GM13976 (cell line): ENCODE measurements around the gene FCHSD2.
A peak's percentile ranks its signal among the peaks of the same experiment; 100 is the strongest.
"Not testable (repeated sequence)": the region's sequence is repeated elsewhere in the genome, so short reads cannot be mapped to it uniquely, and the experiment has no call there.

ENCODE experiments used
- DNase-seq: peaks from one replicate; pipeline ENCODE4 v3.0.0; 2012; ENCODE audit warnings: low spot score
- in situ Hi-C: fragments of 300-500 bp; cut with MboI; formaldehyde crosslinking; loops from one replicate; pipeline ENCODE4 v1.12.0; 2022; ENCODE audit warnings: low sequenced_read_pairs, mixed read lengths, inconsistent platforms; ENCODE audit not compliant: unreplicated experiment
- TF ChIP-seq, protein P1 (sequence below): IDR thresholded peaks from 2 replicates; pipeline ENCODE4 v1.5.1; 2012; ENCODE audit warnings: borderline replicate concordance, mild to moderate bottlenecking; ENCODE audit not compliant: insufficient read depth; ENCODE audit errors: extremely low read depth, missing control alignments, control extremely low read depth

Gene FCHSD2

DNA sequence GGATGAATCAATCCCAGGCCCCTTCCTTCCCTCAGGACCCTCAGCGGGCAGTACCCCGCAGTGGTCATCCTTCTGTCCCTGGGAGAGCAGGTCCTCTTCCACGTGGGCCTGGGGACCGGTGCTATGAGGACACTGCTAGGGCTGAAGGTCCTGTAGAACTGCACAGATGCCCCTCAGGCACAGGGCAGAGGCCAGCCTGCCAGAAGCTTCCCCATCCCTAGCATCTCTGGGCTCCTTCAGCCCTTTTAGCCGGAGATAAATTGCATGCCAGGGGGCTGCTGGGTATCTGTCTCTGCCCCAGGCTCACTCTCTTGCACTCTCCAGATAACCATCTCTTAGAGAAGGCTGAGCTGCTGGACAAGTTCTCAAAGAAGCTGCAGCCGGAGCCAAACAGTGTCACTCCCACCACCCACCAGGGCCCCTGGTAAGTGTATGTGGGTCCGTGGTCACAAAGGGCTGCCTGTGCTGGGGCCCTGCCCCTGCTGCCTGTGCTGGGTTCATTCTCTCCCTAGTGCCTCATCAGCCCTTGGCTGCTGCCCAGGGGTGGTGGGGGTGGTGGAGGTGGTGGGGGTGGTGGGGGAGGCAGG lies 325.6 kb downstream of the FCHSD2 start:
- TF ChIP-seq, protein P1, sequence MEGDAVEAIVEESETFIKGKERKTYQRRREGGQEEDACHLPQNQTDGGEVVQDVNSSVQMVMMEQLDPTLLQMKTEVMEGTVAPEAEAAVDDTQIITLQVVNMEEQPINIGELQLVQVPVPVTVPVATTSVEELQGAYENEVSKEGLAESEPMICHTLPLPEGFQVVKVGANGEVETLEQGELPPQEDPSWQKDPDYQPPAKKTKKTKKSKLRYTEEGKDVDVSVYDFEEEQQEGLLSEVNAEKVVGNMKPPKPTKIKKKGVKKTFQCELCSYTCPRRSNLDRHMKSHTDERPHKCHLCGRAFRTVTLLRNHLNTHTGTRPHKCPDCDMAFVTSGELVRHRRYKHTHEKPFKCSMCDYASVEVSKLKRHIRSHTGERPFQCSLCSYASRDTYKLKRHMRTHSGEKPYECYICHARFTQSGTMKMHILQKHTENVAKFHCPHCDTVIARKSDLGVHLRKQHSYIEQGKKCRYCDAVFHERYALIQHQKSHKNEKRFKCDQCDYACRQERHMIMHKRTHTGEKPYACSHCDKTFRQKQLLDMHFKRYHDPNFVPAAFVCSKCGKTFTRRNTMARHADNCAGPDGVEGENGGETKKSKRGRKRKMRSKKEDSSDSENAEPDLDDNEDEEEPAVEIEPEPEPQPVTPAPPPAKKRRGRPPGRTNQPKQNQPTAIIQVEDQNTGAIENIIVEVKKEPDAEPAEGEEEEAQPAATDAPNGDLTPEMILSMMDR = no peak
- in situ Hi-C loops = no loop called here
- DNase-seq = peak; percentile 26

DNA sequence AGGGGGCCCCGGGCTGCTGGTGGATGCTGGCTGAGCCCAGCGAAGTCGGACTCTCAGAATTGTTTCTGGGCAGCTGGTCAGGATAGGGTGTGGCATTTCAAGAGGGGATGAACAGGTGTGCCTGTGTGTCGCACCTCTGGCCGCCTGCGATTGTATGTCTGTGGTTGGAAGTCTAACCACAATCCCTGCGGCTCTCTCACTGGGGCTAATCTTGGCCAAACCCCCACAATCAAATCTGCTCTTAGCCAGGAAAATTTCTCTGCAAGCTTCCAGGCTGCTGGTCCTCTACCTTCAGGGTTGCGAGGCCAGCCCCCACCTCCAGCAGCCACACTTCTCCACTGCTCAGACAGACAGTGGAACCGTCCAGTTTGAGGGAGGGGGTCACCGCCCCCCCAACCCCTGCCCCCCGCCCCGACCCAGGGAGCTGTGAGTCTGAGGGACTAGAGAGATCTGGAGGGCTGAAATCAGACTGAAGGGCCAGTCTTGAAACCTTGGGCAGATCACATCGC lies 327.0 kb downstream of the FCHSD2 start:
- in situ Hi-C loops = no loop called here
- TF ChIP-seq, protein P1 = no peak
- DNase-seq = no peak

DNA sequence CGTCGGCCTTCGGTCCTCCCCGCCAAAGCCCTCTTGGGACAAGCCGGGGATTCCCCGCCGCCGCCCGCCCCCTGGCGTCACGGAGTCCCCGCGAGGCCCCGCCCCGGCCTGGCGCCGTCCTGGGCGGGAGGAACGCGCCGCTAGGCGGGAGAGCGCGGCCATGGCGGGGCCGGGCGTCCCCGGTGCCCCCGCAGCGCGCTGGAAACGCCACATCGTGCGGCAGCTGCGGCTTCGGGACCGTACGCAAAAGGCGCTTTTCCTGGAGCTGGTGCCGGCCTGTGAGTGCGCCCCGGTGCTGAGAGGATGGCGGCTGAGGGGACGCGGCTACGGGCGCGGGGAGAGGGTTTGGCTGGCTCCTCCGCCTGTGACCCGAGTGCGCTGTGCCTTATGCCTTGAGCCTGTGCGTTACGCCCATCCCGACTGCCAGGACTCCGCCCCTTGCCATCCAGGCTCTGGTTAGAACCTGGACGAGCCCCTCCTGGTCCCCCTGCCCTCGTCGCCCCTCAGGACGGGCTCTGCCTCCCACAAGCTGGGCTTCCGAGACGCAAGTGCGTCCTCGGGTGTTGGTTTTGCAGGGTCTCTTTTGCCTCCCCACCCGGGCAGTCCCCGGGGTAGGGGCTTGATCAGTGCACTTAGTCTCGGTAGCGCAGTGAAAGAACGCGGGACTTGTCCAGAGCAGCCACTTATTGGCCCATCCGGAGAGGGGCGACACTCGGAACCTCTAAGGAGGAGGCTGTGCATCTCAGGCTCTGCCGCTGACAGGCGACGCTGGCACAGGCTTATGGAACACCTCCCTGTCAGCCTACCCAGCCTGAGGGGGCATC lies 327.6 kb downstream of the FCHSD2 start, which contains the start of gene ATG16L2:
ATG16L2 (plus strand) TSS at position 126 of the 824 bp plus-strand sequence; CDS start at position 161, 35 bp downstream.
- TF ChIP-seq, protein P1 = peak; percentile 38
- in situ Hi-C loops = no loop called here

DNA sequence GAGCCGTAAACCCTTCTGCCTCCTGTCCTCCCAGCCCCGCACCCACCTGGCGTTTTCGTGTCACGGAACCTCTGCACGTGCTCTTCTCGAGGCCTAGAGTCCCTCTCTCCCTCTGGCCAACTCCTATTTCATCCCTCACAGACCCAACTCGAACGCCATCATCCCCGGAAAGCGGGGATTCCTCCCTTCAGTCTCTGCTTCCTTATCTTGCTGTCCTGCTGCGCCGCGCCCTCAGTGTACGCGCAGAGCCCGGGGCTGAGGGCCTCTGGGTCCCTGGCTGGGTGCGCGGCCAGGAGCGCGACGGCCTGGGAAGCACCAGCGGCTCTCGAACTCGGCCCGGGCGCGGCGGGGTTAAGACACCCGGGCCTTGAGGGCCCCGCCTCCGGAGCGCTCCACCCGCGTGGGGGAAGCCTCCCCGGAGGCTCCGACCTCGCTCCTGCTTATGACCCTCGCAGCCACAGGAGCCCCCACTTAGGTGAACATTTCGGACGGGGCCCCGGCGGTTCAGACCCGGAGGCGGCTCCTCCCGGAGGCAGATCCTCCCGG lies 328.3 kb downstream of the FCHSD2 start:
- peak; percentile 88 for DNase-seq
- in situ Hi-C loops = no loop called here
- TF ChIP-seq, protein P1 = no peak

More for the DNA sequence above, 327.6 kb downstream of the FCHSD2 start, which contains the start of gene ATG16L2:
- peak; percentile 96 for DNase-seq

DNA sequence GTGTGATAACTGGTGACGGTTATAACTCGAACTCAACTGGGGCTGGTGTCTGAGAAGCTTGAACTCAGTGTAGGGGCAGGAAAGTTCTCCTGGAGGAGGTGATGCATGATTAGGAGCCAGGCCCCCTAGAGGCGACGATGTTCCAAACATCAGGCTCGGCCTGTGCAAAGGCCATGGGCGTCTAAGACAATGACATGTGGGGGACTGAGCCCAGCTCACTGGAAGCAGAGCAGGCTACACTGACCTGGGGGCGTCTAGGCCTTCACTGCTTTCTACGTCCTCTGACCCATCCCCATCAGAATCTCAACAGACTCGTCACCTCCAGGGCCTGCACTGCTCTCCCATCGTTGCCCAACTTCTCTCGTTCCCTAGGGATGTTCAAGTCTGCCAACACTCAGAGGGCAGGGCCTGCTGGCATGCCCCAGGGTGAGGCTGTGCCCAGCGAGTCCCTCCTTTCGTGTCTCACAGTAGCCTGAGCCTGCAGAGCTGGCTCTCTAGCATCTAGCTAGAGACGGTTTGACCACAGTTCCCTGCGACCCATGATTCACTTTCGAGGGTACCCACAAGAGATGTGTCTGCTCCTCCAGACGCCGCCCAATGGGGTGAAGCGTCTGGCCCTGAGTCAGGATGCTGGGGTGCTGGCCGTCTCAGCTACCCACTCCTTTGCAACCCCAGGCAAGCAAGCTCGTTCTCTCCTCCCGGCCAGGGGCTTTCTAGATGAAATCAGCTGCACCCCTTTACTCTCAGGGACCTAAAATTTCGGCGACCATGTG lies 329.0 kb downstream of the FCHSD2 start:
- TF ChIP-seq, protein P1 = peak; percentile 82
- in situ Hi-C loops = no loop called here
- peak; percentile 73 for DNase-seq

DNA sequence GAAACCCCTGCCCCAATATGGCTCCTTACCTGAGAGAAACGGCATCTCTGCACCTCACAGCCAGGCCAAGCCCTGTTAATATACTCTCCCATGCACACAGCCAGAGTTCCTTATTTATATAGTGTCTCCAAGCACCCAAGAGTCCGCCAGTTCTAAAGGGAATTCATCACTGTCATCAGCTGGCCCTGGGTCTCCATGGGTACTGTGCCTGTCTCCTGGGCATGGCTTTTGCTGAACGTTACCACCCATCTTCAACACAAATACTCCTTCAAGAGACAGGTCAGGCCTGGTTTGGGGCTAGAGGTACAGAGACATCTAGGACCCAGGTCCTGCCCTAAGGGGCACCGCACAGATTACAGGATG lies 329.5 kb downstream of the FCHSD2 start:
- no peak for DNase-seq
- TF ChIP-seq, protein P1 = no peak
- in situ Hi-C loops = no loop called here

DNA sequence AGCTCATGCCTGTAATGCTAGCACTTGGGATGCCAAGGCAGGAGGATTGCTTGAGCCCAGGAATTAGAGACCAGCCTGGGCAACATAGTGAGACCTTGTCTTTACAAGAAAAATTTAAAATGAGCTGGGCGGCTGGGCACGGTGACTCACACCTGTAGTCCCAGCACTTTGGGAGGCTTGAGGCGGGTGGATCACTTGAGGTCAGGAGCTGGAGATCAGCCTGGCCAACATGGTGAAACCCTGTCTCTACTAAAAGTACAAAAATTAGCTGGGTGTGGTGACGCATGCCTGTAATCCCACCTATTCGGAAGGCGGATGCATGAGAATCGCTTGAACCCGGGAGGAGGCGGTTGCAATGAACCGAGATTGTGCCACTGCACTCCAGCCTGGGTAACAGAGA lies 330.4 kb downstream of the FCHSD2 start:
- in situ Hi-C loops, DNase-seq: not testable (repeated sequence)
